Activated CD4-positive, alpha-beta T cell treated with anti-CD3 and anti-CD28 coated beads, Interleukin-10, Interleukin-2, amounts not matched to agents 100 ng/mL and 50 ng/mL, durations not matched to agents 16 hours and 8 hours (primary cell): ENCODE data around the gene BPIFB3.
"Not testable (repeated sequence)": the region's sequence is repeated elsewhere in the genome, so short reads cannot be mapped to it uniquely, and the experiment has no call there.

Experiments
- DNase-seq: peaks from one replicate; pipeline ENCODE4 v3.0.0-alpha.2; 2020

BPIFB3 gene

GRCh38 chr20:33028875-33029274 lies 24.8 kb upstream of the BPIFB3 start:
- no peak for DNase-seq

- no peak for DNase-seq
These were observed 23.6 kb upstream of the BPIFB3 start for GRCh38 chr20:33030076-33030475.

- DNase-seq = no peak
These were observed 23.1 kb upstream of the BPIFB3 start for GRCh38 chr20:33030569-33030968.

DNA sequence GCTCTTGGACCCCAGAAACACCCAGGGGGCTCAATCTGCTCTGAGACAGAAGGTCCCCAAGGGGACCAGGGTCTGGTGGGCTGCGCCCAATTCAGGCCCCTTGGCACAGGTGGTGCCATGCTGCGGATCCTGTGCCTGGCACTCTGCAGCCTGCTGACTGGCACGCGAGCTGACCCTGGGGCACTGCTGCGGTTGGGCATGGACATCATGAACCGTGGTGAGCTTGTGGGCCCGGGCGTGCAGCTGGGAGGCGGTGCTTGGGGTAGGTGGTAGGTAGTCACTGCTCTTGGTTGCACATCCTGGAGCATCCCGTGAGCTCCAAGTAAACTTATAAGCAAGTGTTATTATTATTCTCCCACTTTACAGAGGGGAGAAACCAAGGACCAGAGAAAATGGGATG lies 22.2 kb upstream of the BPIFB3 start, which contains the start of gene BPIFB6:
TSS of gene BPIFB6 (plus strand) at position 118 of the 400 bp plus-strand sequence. CDS start at position 118, 0 bp downstream.
- no peak for DNase-seq

DNA sequence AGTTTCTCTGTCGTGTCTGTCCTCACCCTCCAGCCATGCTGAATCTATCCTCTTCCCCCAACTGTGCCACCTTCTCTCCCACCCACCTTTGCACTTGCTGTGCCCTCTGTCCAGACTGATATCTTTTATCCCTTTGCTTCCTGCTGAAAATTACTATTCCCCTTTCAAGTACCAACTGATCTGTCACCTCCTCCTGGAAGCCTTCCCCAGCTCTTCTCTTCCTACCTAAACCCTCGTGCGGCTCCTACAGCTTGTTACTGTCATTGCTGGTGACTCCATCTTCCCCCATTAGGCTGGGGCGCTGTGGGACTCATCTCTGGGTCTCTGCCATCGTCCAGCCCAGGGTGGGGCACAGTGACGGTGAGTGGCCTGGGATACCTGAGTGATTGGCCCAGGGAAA lies 21.1 kb upstream of the BPIFB3 start:
- no peak for DNase-seq

DNA sequence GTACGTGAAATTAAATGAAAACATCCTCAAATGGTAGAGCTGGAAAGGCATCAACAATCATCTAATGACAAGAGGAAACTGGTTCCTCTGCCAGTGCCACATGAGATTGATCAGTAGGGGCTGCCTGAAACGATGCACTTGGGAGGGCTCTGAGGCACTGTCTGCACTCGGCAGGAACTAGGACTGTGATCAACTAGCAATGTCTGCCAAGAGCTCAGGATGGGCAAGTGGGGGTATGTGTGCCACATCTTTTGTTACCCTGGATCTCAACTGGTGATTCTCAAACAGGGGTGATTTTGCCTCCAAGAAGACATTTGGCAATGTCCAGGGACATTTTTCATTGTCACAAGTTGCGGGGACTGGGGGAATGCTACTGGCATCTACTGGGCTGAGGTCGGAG lies 20.3 kb upstream of the BPIFB3 start:
- DNase-seq = no peak

- DNase-seq = no peak
These were observed 19.6 kb upstream of the BPIFB3 start for GRCh38 chr20:33034115-33034514.

DNA sequence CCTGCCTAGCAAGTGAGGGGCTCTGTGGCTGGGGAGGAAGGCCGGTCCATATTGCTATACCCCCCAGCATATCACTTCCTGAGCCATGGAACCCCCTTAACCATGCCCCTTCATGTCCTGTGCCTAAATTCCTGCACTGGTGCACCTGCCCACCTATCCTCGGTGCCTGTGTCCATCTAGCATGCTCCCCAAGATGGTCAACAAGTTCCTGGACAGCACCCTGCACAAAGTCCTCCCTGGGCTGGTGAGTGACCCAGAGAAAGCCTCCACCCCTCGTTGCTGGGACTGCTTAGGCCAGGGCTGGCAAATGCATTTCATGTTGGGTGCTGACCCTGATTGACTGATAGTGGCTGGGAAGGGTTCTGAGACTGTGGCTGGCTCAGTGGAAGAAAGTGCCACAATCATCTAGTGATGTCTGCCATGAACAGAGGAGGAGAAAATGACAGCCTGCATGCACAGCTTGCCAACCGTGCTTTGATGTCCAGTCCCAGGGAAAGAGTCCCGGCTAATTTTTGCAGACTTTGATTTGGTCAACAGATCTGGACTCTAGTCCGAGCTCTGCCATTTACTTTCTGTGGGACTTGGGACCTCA lies 18.7 kb upstream of the BPIFB3 start:
- no peak for DNase-seq

DNA sequence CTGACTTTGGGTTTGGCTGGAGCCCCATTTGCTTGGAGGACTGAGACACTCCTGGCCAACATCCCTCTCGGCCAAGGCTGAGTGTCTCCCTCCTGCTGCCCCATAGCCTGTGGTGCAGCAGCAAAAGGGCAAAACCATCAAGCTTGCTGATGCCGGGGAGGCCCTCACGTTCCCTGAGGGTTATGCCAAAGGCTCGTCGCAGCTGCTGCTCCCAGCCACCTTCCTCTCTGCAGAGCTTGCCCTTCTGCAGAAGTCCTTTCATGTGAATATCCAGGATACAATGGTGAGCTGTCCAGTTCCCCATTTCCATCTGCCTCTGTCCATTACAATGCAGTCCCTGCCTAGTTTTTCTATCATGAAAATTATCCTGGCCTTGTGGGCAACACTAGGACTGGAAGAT lies 16.2 kb upstream of the BPIFB3 start:
- DNase-seq = no peak

DNA sequence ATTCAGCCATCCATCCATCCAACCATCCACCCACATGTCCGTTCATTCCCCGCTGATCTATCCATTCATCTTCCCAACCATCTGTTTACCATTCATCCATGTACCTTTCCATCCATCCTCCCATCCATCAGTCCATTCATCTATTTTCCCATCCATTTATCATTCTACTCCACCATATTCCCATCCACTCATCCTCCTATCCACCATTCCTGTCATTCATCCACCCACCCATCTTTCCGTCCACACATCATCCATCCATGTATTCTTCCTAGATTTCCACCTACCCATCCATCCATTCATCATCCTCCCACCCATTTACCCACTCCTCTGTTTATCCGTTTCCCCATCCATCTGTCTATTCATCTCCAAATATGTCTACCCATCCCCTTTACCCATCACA lies 15.5 kb upstream of the BPIFB3 start:
- DNase-seq = no peak

DNA sequence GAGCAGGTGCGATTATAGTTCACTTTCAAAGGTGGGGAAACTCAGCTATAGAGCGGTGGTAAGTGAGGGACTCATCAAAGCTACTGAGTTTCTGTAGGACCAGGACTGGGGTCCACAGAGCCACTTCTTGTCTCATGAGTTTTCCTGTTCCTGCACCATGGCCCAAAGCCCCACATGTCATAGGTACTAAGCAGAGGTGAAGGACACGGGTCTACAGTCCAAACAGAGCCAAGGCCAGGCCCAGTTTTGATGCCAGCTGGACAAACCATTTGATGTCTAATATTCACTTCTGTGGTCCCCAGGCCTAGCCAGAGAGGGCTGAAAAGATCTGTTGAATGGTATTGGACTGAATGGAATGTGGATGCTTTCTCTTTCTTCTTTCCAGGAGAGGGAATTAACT lies 11.3 kb upstream of the BPIFB3 start:
- DNase-seq = no peak

GRCh38 chr20:33042983-33043730 lies 10.5 kb upstream of the BPIFB3 start:
- DNase-seq = no peak

DNA sequence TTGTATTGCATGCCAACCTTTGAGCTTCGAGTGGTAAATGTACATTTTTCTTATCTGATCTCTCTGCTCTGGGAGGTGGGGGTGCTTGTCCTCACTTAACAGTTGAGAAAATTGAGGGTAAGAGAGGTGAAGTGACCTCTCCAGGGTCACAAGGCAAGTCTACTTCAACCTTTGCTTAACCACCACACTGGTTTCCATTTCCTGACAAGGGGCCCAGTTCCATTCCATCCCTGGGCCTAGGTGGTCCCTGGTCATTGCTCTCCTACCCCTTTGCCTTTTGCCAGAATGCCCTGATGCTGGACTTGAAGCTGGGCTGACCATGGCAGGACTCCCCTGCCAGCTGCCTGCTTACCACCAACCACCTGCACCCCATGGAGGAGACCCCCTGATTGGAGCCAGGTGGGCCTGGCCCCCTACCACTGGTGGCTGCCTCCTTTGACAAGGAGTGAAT lies 9.9 kb upstream of the BPIFB3 start:
- DNase-seq = no peak

GRCh38 chr20:33045129-33045721 lies 8.5 kb upstream of the BPIFB3 start:
- not testable (repeated sequence) for DNase-seq

GRCh38 chr20:33046412-33046811 lies 7.3 kb upstream of the BPIFB3 start:
- no peak for DNase-seq

- no peak for DNase-seq
These were observed 2.4 kb upstream of the BPIFB3 start for GRCh38 chr20:33051333-33051732.

GRCh38 chr20:33054381-33054780 lies 678 bp downstream of the BPIFB3 start:
- DNase-seq = no peak

- no peak for DNase-seq
These were observed 1.1 kb downstream of the BPIFB3 start for GRCh38 chr20:33054791-33055190.

DNA sequence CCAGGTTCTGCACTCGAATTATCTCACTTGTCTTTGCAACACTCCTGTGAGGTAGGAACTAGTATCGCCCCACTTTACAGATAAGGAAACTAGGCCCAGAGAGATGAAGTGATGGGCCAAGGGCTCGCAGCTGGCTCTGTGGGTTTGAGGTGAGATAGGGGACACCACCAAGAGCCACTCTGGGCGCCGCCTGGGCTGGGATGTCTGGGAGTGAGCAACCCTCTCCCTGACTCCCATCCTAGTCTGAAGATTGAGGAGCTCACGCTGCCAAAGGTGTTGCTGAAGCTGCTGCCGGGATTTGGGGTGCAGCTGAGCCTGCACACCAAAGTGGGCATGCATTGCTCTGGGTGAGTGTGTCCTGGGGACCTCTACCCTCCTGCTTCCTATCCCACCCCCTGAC lies 5.4 kb downstream of the BPIFB3 start:
- DNase-seq = no peak

DNA sequence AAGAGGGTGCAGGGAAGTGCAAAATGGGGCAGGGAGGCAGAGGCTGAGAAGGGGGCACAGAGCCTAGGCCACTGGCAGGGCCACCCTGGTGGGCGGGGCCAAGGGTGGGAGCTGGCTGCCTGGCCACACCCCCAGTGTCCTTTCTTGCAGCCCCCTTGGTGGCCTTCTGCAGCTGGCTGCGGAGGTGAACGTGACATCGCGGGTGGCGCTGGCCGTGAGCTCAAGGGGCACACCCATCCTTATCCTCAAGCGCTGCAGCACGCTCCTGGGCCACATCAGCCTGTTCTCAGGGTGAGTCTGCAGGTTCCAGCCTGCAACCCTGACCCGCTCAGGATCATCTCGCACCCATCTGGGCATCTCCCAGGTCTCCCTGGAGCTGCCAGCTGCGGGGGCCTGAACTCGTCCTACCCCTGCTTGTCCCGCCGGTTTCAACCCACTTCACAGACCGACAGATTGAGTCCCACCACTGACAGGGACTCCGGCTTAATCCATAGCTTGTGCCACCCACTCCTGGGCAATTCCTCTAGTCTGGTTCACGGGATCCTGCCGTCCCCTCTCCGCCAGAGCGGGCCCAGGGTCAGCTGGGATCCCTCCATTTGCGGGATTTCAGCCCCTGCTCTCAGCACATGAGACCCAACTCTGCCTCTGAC lies 6.2 kb downstream of the BPIFB3 start:
- no peak for DNase-seq

DNA sequence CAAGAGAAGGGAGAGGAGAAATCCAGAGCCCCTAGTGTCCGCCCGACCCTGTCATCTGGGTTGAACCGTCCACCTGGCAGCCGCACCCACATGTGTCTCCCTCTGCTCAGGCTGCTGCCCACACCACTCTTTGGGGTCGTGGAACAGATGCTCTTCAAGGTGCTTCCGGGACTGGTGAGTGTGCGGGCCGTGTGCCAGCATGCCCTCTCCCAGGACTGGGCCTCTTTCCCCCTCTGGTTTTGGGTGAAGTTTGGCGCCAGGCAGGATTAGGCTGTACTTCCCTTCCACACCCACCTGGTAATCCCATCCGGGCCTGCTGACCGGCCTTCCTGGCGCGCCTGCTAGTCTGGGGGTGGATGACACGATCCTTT lies 7.9 kb downstream of the BPIFB3 start:
- no peak for DNase-seq

- no peak for DNase-seq
These were observed 8.6 kb downstream of the BPIFB3 start for GRCh38 chr20:33062105-33062824.

GRCh38 chr20:33062825-33063149 lies 9.1 kb downstream of the BPIFB3 start:
- DNase-seq = no peak
